NCI-H1694 (cell line): ENCODE data around the gene E2F7.
"Not testable (repeated sequence)": the region's sequence is repeated elsewhere in the genome, so short reads cannot be mapped to it uniquely, and the experiment has no call there.

ENCODE experiments used
- DNase-seq: peaks from one replicate; lab custom pipeline; 2025; lab: John Stamatoyannopoulos, UW

E2F7 gene

GRCh38 chr12:77065361-77066204 lies at the start of gene E2F7:
Gene E2F7 (minus strand): TSS chr12:77065569. CDS start chr12:77064635, 934 bp downstream.
- DNase-seq, result peak; percentile 75

- no peak for DNase-seq
Measured at GRCh38 chr12:77113971-77114370, 48.6 kb upstream of the E2F7 start.

GRCh38 chr12:77108707-77109106 lies 43.3 kb upstream of the E2F7 start:
- no peak for DNase-seq

- no peak for DNase-seq
Measured at GRCh38 chr12:77107121-77107520, 41.8 kb upstream of the E2F7 start.

- DNase-seq, result no peak
Measured at GRCh38 chr12:77104792-77105191, 39.4 kb upstream of the E2F7 start.

- DNase-seq, result no peak
Measured at GRCh38 chr12:77104286-77104685, 38.9 kb upstream of the E2F7 start.

- DNase-seq, result no peak
Measured at GRCh38 chr12:77102691-77103090, 37.3 kb upstream of the E2F7 start.

GRCh38 chr12:77102123-77102522 lies 36.8 kb upstream of the E2F7 start:
- DNase-seq, result no peak

GRCh38 chr12:77099799-77100198 lies 34.4 kb upstream of the E2F7 start:
- DNase-seq, result no peak

GRCh38 chr12:77097846-77098245 lies 32.5 kb upstream of the E2F7 start:
- DNase-seq, result no peak

- DNase-seq, result not testable (repeated sequence)
Measured at GRCh38 chr12:77092227-77092626, 26.9 kb upstream of the E2F7 start.

- no peak for DNase-seq
Measured at GRCh38 chr12:77089686-77090220, 24.4 kb upstream of the E2F7 start.

GRCh38 chr12:77087427-77087826 lies 22.1 kb upstream of the E2F7 start:
- DNase-seq, result peak; percentile 4

GRCh38 chr12:77082021-77082420 lies 16.7 kb upstream of the E2F7 start:
- no peak for DNase-seq

GRCh38 chr12:77079631-77080030 lies 14.3 kb upstream of the E2F7 start:
- no peak for DNase-seq

- no peak for DNase-seq
Measured at GRCh38 chr12:77078231-77078630, 12.9 kb upstream of the E2F7 start.

GRCh38 chr12:77076886-77077285 lies 11.5 kb upstream of the E2F7 start:
- no peak for DNase-seq

GRCh38 chr12:77073894-77074293 lies 8.5 kb upstream of the E2F7 start:
- DNase-seq, result not testable (repeated sequence)

- DNase-seq, result no peak
Measured at GRCh38 chr12:77072833-77073495, 7.6 kb upstream of the E2F7 start.

- no peak for DNase-seq
Measured at GRCh38 chr12:77070800-77071449, 5.6 kb upstream of the E2F7 start.

GRCh38 chr12:77070382-77070781 lies 5.0 kb upstream of the E2F7 start:
- no peak for DNase-seq

GRCh38 chr12:77064896-77065360 lies 441 bp downstream of the E2F7 start:
- no peak for DNase-seq
